Loucy (cell line): ENCODE data around the gene TSHZ2.

ENCODE experiments used
- CTCF ChIP-seq: fragments of 200-600 bp; sonication (generic); conservative IDR thresholded peaks from 2 replicates; pipeline ENCODE4 v1.5.1; 2014; ENCODE audit warnings: mild to moderate bottlenecking, antibody characterized with exemption, low read length
- EZH2phosphoT487 ChIP-seq: fragments of 200-600 bp; IDR thresholded peaks from 2 replicates; pipeline ENCODE4 v1.6.1; 2018; ENCODE audit warnings: antibody characterized with exemption, mild to moderate bottlenecking, moderate library complexity, borderline replicate concordance

DNA sequence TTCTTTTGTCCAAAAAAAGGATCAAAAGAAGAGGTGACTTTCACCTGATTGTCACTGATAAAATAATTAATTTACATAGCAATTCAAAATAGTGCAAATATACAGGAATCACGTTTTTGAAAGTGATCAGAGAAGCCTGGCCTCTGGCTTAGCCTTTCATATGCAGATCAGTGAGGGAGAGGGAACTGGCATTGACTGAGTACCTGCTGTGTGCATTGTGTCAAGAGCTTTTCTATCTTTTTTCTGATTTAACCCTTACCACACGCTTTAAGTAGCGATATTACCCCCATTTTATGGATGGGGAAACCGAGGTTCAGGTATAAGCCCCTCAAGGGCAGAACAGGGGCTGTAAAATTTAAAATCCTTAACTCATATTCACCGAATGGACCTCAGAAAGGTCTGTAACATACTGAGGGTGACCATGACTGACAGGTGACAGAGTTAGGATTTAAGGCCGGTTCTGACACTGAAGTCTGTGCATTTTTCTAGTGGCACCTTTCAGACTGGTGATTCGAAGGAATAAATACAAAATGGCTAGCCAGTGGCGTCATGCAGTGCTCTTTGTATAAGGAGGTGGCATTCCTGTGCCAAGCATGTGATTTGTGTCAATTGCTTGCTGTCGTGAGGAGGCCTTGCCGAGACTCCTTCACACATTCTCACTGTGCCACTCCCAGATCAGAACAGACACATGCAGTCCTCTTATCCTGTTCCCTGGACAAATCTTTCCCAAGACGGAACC lies 310.2 kb downstream of the TSHZ2 start:
- TF ChIP-seq CTCF (no peak), EZH2phosphoT487 (no peak)
